K562 (cell line): ENCODE measurements around the gene CTXN1. TPM values are rescaled to one million over a fixed set of nuclear protein-coding genes. Genes with fewer than 3 reads are reported as not detected.

Experiments used
- CTBP1 ChIP-seq: fragments of 450-650 bp; IDR thresholded peaks from 2 replicates; pipeline ENCODE4 v1.6.1; 2016; ENCODE audit warnings: borderline replicate concordance
- E2F1 ChIP-seq: sonication (generic); formaldehyde crosslinking; IDR thresholded peaks from 2 replicates; pipeline ENCODE4 v1.8.1; 2023; ENCODE audit warnings: mild to moderate bottlenecking, missing genetic modification reagents, moderate library complexity
- MEF2A ChIP-seq: IDR thresholded peaks from 2 replicates; pipeline ENCODE4 v1.6.1; 2011; ENCODE audit warnings: low read depth, mild to moderate bottlenecking, low read length, moderate library complexity; ENCODE audit not compliant: control insufficient read depth
- PURB ChIP-seq: sonication (generic); formaldehyde crosslinking; IDR thresholded peaks from 2 replicates; pipeline ENCODE4 v1.9.0; 2021; ENCODE audit warnings: low read depth, mild to moderate bottlenecking, missing genetic modification reagents
- RBM15 ChIP-seq: fragments of 200-400 bp; formaldehyde crosslinking; IDR thresholded peaks from 2 replicates; pipeline ENCODE4 v1.6.1; 2018; ENCODE audit warnings: mild to moderate bottlenecking, low read length, moderate library complexity; ENCODE audit not compliant: insufficient read depth
- UBTF ChIP-seq, 2 experiments: IDR thresholded peaks; 2 replicates each; pipeline ENCODE4 v1.6.1; 2012; ENCODE audit warnings: improper control_type of control experiment in 2 of 2, low read depth in 2 of 2, low read length in 2 of 2, borderline replicate concordance in 1 of 2
- ZNF695 ChIP-seq: fragments of 450-650 bp; formaldehyde crosslinking; IDR thresholded peaks from 2 replicates; pipeline ENCODE4 v1.4.0; 2020; ENCODE audit warnings: mild to moderate bottlenecking, moderate library complexity
- polyA plus RNA-seq, 8 experiments: library from polyadenylated mRNA; depleted of rRNA in 4 of 8; stranded (reverse) in 5 of 8; unstranded in 3 of 8; fragments of >200 nt; fragmentation: Nextera tagmentation in 2 of 8; fragmentation: Illumina TruSeq in 1 of 8; extraction: Ambion mirVana in 2 of 8; extraction: Trizol in 1 of 8; gene quantifications; 2 replicates each; pipeline versions ENCODE4 v1.2.1 to v1.2.3, GENCODE V29; 2011 to 2014; ENCODE audit warnings: inconsistent platforms in 1 of 8, missing spikeins in 1 of 8
- total RNA-seq, 7 experiments: library from RNA; depleted of rRNA in 6 of 7; stranded (reverse); fragments of >200 nt in 6 of 7; fragmentation: Illumina TruSeq in 2 of 7; extraction: Trizol in 2 of 7; gene quantifications; 2 replicates each; pipeline versions ENCODE4 v1.2.1 to v1.2.3, GENCODE V29; 2011 to 2021; ENCODE audit warnings: low replicate concordance in 1 of 7
- TF ChIP-seq, protein P1 (sequence below): fragments of 450-650 bp; IDR thresholded peaks from 2 replicates; pipeline ENCODE4 v1.6.1; 2016; ENCODE audit warnings: mild to moderate bottlenecking, moderate library complexity
- TF ChIP-seq, protein P2 (sequence below): fragments of 250-450 bp; sonication (Bioruptor Pico); IDR thresholded peaks from 2 replicates; pipeline ENCODE4 v1.4.0; 2020; ENCODE audit warnings: mild to moderate bottlenecking

CTXN1 gene
- total and polyA plus RNA-seq, 9 of the 15 experiments (the other 6 are each of a cell fraction or from before 2014, with no cell fraction given), result 0.15 to 37.4 (median 1.8) TPM; not detected in 2

GRCh38 chr19:7943444-7944176 is 17.7 kb upstream of the CTXN1 start, which contains the start of gene TIMM44 (continued):
- TF ChIP-seq, protein P1, sequence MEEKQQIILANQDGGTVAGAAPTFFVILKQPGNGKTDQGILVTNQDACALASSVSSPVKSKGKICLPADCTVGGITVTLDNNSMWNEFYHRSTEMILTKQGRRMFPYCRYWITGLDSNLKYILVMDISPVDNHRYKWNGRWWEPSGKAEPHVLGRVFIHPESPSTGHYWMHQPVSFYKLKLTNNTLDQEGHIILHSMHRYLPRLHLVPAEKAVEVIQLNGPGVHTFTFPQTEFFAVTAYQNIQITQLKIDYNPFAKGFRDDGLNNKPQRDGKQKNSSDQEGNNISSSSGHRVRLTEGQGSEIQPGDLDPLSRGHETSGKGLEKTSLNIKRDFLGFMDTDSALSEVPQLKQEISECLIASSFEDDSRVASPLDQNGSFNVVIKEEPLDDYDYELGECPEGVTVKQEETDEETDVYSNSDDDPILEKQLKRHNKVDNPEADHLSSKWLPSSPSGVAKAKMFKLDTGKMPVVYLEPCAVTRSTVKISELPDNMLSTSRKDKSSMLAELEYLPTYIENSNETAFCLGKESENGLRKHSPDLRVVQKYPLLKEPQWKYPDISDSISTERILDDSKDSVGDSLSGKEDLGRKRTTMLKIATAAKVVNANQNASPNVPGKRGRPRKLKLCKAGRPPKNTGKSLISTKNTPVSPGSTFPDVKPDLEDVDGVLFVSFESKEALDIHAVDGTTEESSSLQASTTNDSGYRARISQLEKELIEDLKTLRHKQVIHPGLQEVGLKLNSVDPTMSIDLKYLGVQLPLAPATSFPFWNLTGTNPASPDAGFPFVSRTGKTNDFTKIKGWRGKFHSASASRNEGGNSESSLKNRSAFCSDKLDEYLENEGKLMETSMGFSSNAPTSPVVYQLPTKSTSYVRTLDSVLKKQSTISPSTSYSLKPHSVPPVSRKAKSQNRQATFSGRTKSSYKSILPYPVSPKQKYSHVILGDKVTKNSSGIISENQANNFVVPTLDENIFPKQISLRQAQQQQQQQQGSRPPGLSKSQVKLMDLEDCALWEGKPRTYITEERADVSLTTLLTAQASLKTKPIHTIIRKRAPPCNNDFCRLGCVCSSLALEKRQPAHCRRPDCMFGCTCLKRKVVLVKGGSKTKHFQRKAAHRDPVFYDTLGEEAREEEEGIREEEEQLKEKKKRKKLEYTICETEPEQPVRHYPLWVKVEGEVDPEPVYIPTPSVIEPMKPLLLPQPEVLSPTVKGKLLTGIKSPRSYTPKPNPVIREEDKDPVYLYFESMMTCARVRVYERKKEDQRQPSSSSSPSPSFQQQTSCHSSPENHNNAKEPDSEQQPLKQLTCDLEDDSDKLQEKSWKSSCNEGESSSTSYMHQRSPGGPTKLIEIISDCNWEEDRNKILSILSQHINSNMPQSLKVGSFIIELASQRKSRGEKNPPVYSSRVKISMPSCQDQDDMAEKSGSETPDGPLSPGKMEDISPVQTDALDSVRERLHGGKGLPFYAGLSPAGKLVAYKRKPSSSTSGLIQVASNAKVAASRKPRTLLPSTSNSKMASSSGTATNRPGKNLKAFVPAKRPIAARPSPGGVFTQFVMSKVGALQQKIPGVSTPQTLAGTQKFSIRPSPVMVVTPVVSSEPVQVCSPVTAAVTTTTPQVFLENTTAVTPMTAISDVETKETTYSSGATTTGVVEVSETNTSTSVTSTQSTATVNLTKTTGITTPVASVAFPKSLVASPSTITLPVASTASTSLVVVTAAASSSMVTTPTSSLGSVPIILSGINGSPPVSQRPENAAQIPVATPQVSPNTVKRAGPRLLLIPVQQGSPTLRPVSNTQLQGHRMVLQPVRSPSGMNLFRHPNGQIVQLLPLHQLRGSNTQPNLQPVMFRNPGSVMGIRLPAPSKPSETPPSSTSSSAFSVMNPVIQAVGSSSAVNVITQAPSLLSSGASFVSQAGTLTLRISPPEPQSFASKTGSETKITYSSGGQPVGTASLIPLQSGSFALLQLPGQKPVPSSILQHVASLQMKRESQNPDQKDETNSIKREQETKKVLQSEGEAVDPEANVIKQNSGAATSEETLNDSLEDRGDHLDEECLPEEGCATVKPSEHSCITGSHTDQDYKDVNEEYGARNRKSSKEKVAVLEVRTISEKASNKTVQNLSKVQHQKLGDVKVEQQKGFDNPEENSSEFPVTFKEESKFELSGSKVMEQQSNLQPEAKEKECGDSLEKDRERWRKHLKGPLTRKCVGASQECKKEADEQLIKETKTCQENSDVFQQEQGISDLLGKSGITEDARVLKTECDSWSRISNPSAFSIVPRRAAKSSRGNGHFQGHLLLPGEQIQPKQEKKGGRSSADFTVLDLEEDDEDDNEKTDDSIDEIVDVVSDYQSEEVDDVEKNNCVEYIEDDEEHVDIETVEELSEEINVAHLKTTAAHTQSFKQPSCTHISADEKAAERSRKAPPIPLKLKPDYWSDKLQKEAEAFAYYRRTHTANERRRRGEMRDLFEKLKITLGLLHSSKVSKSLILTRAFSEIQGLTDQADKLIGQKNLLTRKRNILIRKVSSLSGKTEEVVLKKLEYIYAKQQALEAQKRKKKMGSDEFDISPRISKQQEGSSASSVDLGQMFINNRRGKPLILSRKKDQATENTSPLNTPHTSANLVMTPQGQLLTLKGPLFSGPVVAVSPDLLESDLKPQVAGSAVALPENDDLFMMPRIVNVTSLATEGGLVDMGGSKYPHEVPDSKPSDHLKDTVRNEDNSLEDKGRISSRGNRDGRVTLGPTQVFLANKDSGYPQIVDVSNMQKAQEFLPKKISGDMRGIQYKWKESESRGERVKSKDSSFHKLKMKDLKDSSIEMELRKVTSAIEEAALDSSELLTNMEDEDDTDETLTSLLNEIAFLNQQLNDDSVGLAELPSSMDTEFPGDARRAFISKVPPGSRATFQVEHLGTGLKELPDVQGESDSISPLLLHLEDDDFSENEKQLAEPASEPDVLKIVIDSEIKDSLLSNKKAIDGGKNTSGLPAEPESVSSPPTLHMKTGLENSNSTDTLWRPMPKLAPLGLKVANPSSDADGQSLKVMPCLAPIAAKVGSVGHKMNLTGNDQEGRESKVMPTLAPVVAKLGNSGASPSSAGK, result peak; percentile 95
- peak; percentile 88 for TF ChIP-seq CTBP1
- TF ChIP-seq RBM15, result no peak
- TF ChIP-seq PURB (CRISPR knock-in tag), result no peak
- TF ChIP-seq, protein P2, sequence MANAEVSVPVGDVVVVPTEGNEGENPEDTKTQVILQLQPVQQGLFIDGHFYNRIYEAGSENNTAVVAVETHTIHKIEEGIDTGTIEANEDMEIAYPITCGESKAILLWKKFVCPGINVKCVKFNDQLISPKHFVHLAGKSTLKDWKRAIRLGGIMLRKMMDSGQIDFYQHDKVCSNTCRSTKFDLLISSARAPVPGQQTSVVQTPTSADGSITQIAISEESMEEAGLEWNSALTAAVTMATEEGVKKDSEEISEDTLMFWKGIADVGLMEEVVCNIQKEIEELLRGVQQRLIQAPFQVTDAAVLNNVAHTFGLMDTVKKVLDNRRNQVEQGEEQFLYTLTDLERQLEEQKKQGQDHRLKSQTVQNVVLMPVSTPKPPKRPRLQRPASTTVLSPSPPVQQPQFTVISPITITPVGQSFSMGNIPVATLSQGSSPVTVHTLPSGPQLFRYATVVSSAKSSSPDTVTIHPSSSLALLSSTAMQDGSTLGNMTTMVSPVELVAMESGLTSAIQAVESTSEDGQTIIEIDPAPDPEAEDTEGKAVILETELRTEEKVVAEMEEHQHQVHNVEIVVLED (CRISPR knock-in tag), result peak; percentile 50
- no peak for TF ChIP-seq ZNF695 (CRISPR knock-in tag)
- TF ChIP-seq MEF2A, result no peak
- TF ChIP-seq E2F1 (CRISPR knock-in tag), result no peak; the same call in 1 of the 2 replicates
- TF ChIP-seq UBTF (IDR thresholded peaks at IDR 0.05; ENCODE audit: borderline replicate concordance in 1 of 2, low read depth in 2 of 2, low read length in 2 of 2), result peak; percentile 41 to 51; a peak in 1 of 4 replicates
